GM18498 (cell line): ENCODE results near the gene SLC31A2.

Experiments used
- ATAC-seq: cut with Tn5 transposase; IDR thresholded peaks from one replicate; pipeline ENCODE4 v1.9.1; 2021; ENCODE audit warnings: mild to moderate bottlenecking, moderate library complexity; ENCODE audit not compliant: unreplicated experiment

The SLC31A2 gene

GRCh38 chr9:113184539-113184938 lies 33.7 kb downstream of the SLC31A2 start:
- ATAC-seq: no peak

- ATAC-seq: no peak
Measured at GRCh38 chr9:113185271-113185670, 34.5 kb downstream of the SLC31A2 start.

DNA sequence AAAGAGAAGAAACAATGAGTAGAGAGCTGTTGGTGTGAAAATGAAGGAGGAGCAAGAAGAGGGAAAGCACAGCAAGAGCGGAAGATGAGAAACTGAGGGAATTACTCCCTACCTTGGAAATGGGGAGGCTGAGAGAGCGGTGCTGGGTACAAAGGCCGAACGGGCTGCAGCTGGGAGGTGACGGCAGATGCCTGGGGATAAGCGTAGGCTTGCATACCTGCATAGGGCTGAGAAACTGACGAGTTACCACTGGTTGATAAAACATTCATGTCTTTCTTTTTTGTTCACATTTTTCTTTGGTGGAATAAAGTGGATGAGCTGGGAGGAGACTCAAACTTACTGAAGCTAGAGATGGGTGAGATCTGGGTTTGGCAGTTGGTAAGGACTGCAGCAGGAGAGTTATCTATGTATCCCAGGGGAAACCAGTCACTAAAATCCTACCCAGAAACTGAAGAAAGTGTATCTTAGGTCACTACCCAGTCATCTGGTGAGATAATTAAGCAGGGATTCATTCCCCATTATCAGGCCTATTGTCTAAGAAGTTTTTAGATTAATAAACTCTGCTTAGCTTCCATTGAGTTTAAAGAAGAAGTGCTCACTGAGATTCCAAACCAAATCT lies 35.4 kb downstream of the SLC31A2 start:
- ATAC-seq: no peak

DNA sequence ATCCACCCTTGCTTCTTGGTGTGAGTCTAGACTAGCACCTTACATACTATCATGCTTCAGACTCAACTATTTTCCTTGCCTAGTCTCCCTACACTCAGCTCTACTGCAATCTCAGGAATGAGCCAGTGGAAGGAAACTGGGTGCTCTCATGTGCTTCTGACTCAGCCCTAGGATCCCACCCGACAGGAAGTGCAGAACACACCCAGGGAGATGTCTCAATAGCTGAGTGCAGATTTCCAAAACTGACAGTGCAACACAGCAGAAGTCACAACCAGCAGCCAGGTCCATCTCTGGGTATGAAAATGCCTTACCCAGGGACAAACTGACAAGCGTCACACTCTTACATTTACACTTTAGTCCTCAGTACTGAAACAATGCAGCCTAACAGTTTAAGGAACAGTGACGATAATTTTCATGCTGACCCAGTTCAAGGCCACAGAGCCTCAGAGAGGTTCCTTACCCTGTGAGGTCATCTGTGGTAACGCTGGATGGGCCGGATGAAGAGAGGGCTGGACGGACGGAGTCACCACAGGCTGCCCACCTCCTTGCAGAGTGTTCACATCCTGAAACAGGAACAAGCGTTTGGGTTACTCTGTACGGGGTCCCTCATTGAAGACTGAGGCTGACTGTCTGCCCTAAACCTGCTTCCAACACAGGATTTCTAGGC lies 37.3 kb downstream of the SLC31A2 start:
- no peak for ATAC-seq

- ATAC-seq: no peak
Measured at GRCh38 chr9:113192455-113192854, 41.6 kb downstream of the SLC31A2 start.

- no peak for ATAC-seq
Measured at GRCh38 chr9:113199683-113200329, 49.0 kb downstream of the SLC31A2 start.

DNA sequence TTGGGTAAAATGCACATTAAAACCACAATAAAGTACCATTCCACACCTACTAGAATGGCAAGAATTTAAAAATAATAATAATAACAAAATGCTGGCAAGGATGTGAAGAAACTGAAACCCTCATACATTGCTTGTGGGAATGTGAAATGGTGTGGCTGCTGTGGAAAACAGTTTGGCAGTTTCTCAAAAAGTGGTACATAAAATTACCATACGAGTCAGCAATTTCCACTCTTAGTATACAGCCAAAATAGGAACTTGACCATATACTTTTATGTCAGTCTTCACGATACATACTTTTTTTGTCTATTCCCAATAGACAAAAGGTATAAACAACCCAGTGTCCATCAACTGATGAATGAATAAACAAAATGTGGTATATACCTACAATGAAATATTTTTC lies 54.6 kb downstream of the SLC31A2 start:
- ATAC-seq: no peak

DNA sequence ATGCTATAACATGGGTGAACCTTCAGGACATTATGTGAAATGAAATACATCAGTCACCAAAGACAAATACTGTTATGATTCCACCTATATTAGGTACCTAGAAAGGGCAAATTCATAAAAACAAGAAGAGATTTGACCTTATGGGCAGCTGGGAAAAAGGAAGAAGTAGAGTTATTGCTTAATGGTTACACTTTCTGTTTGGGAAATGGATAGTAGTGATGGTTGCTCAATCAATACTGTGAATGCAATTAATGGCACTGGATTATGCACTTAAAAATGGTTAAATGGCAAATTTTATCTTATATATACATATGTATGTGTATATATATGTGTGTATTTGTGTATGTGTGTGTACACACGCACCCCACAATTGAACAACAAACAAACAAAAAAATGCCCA lies 55.1 kb downstream of the SLC31A2 start:
- no peak for ATAC-seq

DNA sequence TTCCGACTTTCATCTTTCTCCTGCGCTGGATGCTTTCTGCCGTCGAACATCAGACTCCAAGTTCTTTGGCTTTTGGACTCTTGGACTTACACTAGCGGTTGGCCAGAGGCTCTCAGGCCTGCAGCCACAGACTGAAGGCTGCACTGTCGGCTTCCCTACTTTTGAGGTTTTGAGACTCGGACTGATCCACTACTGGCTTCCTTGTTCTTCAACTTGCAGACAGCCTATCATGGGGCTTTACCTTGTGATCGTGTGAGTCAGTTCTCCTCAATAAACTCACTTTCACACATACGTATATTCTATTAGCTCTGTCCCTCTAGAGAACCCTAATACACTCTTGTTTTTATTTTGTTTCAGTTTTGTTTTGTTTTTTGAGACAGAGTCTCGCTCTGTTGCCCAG lies 60.0 kb downstream of the SLC31A2 start:
- ATAC-seq: no peak
